GM12878 (cell line): ENCODE measurements around the gene SF3B4.

Experiments
- ATF7 ChIP-seq: fragments of 450-650 bp; IDR thresholded peaks from 2 replicates; pipeline ENCODE4 v1.6.1; 2016; ENCODE audit warnings: low read depth, mild to moderate bottlenecking
- EP300 ChIP-seq, 2 experiments: fragments of 150-350 bp in 1 of 2; IDR thresholded peaks; 2 replicates each; pipeline ENCODE4 v1.6.1; 2011 to 2012; ENCODE audit warnings: low read depth in 2 of 2, low read length in 2 of 2, borderline replicate concordance in 1 of 2, improper control_type of control experiment in 1 of 2, inconsistent platforms in 1 of 2; ENCODE audit not compliant: control insufficient read depth in 1 of 2
- NBN ChIP-seq: fragments of 450-650 bp; IDR thresholded peaks from 2 replicates; pipeline ENCODE4 v1.6.1; 2016
- POLR2A ChIP-seq: IDR thresholded peaks from 2 replicates; pipeline ENCODE4 v1.6.1; 2011; ENCODE audit warnings: low read depth, mild to moderate bottlenecking, low read length
- RAD21 ChIP-seq: IDR thresholded peaks from 2 replicates; pipeline ENCODE4 v1.6.1; 2011; ENCODE audit warnings: mild to moderate bottlenecking, low read depth, low read length, moderate library complexity; ENCODE audit not compliant: insufficient read depth
- ZNF24 ChIP-seq: fragments of 450-650 bp; IDR thresholded peaks from 2 replicates; pipeline ENCODE4 v1.6.1; 2017; ENCODE audit warnings: antibody characterized with exemption, mild to moderate bottlenecking
- ZNF384 ChIP-seq: IDR thresholded peaks from 2 replicates; pipeline ENCODE4 v1.6.1; 2012; ENCODE audit warnings: low read depth, mild to moderate bottlenecking, low read length, improper control_type of control experiment, borderline replicate concordance
- TF ChIP-seq, protein P1 (sequence below): IDR thresholded peaks from 2 replicates; pipeline ENCODE4 v1.6.1; 2011; ENCODE audit warnings: low read depth, mild to moderate bottlenecking, low read length, moderate library complexity, borderline replicate concordance; ENCODE audit errors: extremely low read depth

DNA sequence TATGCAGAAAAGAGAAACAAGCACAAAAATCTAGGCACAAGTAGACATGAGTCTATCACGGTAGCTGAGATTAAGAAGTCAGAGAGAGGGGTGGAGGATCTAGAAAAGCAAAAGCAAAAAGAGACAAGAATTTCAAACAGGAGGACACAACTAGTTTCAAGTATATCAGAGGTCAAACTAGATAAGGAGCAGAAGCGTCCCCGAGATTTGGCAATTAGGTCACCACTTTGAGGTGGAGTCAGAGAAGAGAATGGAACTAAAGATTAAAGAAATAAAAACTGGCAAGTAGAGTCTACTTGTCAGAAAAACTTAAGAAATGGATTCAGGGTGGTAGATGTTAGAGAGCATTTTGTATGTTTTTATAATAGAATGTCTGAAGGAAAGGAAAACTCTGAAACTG lies 2.3 kb downstream of the SF3B4 start:
- TF ChIP-seq ZNF384, result no peak
- no peak for TF ChIP-seq EP300 (IDR thresholded peaks at IDR 0.05; ENCODE audit: borderline replicate concordance in 1 of 2, control insufficient read depth in 1 of 2, low read depth in 2 of 2, low read length in 2 of 2)
- TF ChIP-seq RAD21, result no peak
- TF ChIP-seq, protein P1, sequence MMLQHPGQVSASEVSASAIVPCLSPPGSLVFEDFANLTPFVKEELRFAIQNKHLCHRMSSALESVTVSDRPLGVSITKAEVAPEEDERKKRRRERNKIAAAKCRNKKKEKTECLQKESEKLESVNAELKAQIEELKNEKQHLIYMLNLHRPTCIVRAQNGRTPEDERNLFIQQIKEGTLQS, result no peak
- no peak for TF ChIP-seq POLR2A
- TF ChIP-seq ZNF24, result no peak
- TF ChIP-seq NBN, result no peak
- no peak for TF ChIP-seq ATF7
